HepG2 (cell line): ENCODE measurements around the gene ADCY10. TPM values are rescaled to one million over a fixed set of nuclear protein-coding genes. Genes with fewer than 3 reads are reported as not detected.
A peak's percentile ranks its signal among the peaks of the same experiment; 100 is the strongest.

ENCODE experiments used
- ARNTL ChIP-seq: sonication (generic); formaldehyde crosslinking; IDR thresholded peaks from 2 replicates; pipeline ENCODE4 v1.4.0; 2020; ENCODE audit warnings: mild to moderate bottlenecking, missing genetic modification reagents
- HBP1 ChIP-seq: IDR thresholded peaks from 2 replicates; pipeline ENCODE4 v1.6.1; 2016; ENCODE audit warnings: low read depth, control low read depth
- HDAC6 ChIP-seq: fragments of 200-600 bp; sonication (generic); IDR thresholded peaks from 2 replicates; pipeline ENCODE4 v1.7.0; 2017; ENCODE audit warnings: mild to moderate bottlenecking, antibody characterized with exemption, low read length, low read depth
- HNRNPK ChIP-seq: fragments of 200-400 bp; formaldehyde crosslinking; IDR thresholded peaks from 2 replicates; pipeline ENCODE4 v1.6.1; 2018; ENCODE audit warnings: low read length, low read depth, moderate library complexity, mild to moderate bottlenecking; ENCODE audit not compliant: poor library complexity, severe bottlenecking
- JUN ChIP-seq: sonication (generic); formaldehyde crosslinking; IDR thresholded peaks from 2 replicates; pipeline ENCODE4 v1.4.0; 2020; ENCODE audit warnings: mild to moderate bottlenecking, missing genetic modification reagents
- LCORL ChIP-seq, 2 experiments: fragments of 450-650 bp in 1 of 2; sonication (generic) in 1 of 2; formaldehyde crosslinking in 1 of 2; IDR thresholded peaks; 2 replicates each; pipeline versions ENCODE4 v1.5.0 to v1.6.1; 2017 to 2020; ENCODE audit warnings: antibody characterized with exemption in 1 of 2, missing genetic modification reagents in 1 of 2
- PBX3 ChIP-seq: sonication (generic); formaldehyde crosslinking; IDR thresholded peaks from 2 replicates; pipeline ENCODE4 v1.8.1; 2023; ENCODE audit warnings: missing genetic modification reagents, inconsistent platforms, borderline replicate concordance
- PTBP1 ChIP-seq: fragments of 200-400 bp; formaldehyde crosslinking; IDR thresholded peaks from 2 replicates; pipeline ENCODE4 v1.6.1; 2018; ENCODE audit warnings: low read length, low read depth; ENCODE audit not compliant: poor library complexity, severe bottlenecking
- RFX1 ChIP-seq: fragments of 450-650 bp; IDR thresholded peaks from 2 replicates; pipeline ENCODE4 v1.6.1; 2017
- ZBTB7A ChIP-seq: sonication (generic); formaldehyde crosslinking; IDR thresholded peaks from 2 replicates; pipeline ENCODE4 v1.8.0; 2022; ENCODE audit warnings: mild to moderate bottlenecking, missing genetic modification reagents
- ZKSCAN5 ChIP-seq: sonication (generic); formaldehyde crosslinking; IDR thresholded peaks from 2 replicates; pipeline ENCODE4 v1.5.1; 2020; ENCODE audit warnings: mild to moderate bottlenecking, missing genetic modification reagents
- ZNF414 ChIP-seq: sonication (generic); formaldehyde crosslinking; IDR thresholded peaks from 2 replicates; pipeline ENCODE4 v1.5.0; 2020; ENCODE audit warnings: missing genetic modification reagents
- ZNF709 ChIP-seq: sonication (generic); formaldehyde crosslinking; IDR thresholded peaks from 2 replicates; pipeline ENCODE4 v1.5.0; 2020; ENCODE audit warnings: mild to moderate bottlenecking, missing genetic modification reagents
- polyA plus RNA-seq, 8 experiments: library from polyadenylated mRNA; depleted of rRNA in 3 of 8; stranded (reverse) in 7 of 8; unstranded in 1 of 8; fragments of >200 nt; fragmentation: Illumina TruSeq in 4 of 8; extraction: Trizol in 4 of 8; gene quantifications; 2 replicates each; pipeline versions ENCODE4 v1.2.1 to v1.2.3, GENCODE V29; 2011 to 2016; ENCODE audit warnings: low read depth in 4 of 8, missing spikeins in 1 of 8, mixed read lengths in 1 of 8; ENCODE audit not compliant: insufficient read depth in 1 of 8
- total RNA-seq, 5 experiments: library from RNA; depleted of rRNA; stranded (reverse); fragments of >200 nt; fragmentation: Illumina TruSeq; extraction: Trizol; gene quantifications; 2 replicates each; pipeline ENCODE4 v1.2.3, GENCODE V29; 2016; ENCODE audit warnings: low read depth in 1 of 5
- TF ChIP-seq, protein P1 (sequence below): sonication (generic); formaldehyde crosslinking; IDR thresholded peaks from 2 replicates; pipeline ENCODE4 v1.8.1; 2022; ENCODE audit warnings: low read depth, mild to moderate bottlenecking, missing genetic modification reagents
- TF ChIP-seq, protein P2 (sequence below): sonication (generic); formaldehyde crosslinking; IDR thresholded peaks from 2 replicates; pipeline ENCODE4 v1.9.0; 2021; ENCODE audit warnings: mild to moderate bottlenecking, missing genetic modification reagents

ADCY10 gene
- total and polyA plus RNA-seq, 2 of the 13 experiments (the other 11 are each of a cell fraction or from before 2014, with no cell fraction given): 0.02 to 0.03 TPM

GRCh38 chr1:167936068-167936929, 22.4 kb upstream of the ADCY10 start, which contains the start of gene DCAF6 (continued):
- TF ChIP-seq, protein P1, sequence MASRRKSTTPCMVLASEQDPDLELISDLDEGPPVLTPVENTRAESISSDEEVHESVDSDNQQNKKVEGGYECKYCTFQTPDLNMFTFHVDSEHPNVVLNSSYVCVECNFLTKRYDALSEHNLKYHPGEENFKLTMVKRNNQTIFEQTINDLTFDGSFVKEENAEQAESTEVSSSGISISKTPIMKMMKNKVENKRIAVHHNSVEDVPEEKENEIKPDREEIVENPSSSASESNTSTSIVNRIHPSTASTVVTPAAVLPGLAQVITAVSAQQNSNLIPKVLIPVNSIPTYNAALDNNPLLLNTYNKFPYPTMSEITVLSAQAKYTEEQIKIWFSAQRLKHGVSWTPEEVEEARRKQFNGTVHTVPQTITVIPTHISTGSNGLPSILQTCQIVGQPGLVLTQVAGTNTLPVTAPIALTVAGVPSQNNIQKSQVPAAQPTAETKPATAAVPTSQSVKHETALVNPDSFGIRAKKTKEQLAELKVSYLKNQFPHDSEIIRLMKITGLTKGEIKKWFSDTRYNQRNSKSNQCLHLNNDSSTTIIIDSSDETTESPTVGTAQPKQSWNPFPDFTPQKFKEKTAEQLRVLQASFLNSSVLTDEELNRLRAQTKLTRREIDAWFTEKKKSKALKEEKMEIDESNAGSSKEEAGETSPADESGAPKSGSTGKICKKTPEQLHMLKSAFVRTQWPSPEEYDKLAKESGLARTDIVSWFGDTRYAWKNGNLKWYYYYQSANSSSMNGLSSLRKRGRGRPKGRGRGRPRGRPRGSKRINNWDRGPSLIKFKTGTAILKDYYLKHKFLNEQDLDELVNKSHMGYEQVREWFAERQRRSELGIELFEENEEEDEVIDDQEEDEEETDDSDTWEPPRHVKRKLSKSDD (CRISPR knock-in tag): peak; percentile 56; the same call in 1 of the 2 replicates
- TF ChIP-seq ZNF709 (CRISPR knock-in tag) (peak; percentile 42; the same call in 1 of the 2 replicates), PTBP1 (no peak), JUN (CRISPR knock-in tag) (0 out of 2 replicates have a peak, but pooled peaks have one; percentile 39), ZNF414 (peak; percentile 48; the same call in 1 of the 2 replicates), HBP1 (peak; percentile 89), ARNTL (CRISPR knock-in tag) (no peak), LCORL (IDR thresholded peaks at IDR 0.05) (peak; percentile 18; the same call in 1 of the 2 replicates), LCORL (CRISPR knock-in tag; IDR thresholded peaks at IDR 0.05) (peak; percentile 74), HNRNPK (peak; percentile 84), RFX1 (peak; percentile 98), ZKSCAN5 (CRISPR knock-in tag) (no peak), ZBTB7A (peak; percentile 87), HDAC6 (no peak), PBX3 (CRISPR knock-in tag) (no peak)
- TF ChIP-seq, protein P2, sequence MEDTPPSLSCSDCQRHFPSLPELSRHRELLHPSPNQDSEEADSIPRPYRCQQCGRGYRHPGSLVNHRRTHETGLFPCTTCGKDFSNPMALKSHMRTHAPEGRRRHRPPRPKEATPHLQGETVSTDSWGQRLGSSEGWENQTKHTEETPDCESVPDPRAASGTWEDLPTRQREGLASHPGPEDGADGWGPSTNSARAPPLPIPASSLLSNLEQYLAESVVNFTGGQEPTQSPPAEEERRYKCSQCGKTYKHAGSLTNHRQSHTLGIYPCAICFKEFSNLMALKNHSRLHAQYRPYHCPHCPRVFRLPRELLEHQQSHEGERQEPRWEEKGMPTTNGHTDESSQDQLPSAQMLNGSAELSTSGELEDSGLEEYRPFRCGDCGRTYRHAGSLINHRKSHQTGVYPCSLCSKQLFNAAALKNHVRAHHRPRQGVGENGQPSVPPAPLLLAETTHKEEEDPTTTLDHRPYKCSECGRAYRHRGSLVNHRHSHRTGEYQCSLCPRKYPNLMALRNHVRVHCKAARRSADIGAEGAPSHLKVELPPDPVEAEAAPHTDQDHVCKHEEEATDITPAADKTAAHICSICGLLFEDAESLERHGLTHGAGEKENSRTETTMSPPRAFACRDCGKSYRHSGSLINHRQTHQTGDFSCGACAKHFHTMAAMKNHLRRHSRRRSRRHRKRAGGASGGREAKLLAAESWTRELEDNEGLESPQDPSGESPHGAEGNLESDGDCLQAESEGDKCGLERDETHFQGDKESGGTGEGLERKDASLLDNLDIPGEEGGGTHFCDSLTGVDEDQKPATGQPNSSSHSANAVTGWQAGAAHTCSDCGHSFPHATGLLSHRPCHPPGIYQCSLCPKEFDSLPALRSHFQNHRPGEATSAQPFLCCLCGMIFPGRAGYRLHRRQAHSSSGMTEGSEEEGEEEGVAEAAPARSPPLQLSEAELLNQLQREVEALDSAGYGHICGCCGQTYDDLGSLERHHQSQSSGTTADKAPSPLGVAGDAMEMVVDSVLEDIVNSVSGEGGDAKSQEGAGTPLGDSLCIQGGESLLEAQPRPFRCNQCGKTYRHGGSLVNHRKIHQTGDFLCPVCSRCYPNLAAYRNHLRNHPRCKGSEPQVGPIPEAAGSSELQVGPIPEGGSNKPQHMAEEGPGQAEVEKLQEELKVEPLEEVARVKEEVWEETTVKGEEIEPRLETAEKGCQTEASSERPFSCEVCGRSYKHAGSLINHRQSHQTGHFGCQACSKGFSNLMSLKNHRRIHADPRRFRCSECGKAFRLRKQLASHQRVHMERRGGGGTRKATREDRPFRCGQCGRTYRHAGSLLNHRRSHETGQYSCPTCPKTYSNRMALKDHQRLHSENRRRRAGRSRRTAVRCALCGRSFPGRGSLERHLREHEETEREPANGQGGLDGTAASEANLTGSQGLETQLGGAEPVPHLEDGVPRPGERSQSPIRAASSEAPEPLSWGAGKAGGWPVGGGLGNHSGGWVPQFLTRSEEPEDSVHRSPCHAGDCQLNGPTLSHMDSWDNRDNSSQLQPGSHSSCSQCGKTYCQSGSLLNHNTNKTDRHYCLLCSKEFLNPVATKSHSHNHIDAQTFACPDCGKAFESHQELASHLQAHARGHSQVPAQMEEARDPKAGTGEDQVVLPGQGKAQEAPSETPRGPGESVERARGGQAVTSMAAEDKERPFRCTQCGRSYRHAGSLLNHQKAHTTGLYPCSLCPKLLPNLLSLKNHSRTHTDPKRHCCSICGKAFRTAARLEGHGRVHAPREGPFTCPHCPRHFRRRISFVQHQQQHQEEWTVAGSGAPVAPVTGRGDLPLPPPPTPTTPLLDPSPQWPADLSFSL (CRISPR knock-in tag): no peak
